HuH-7.5 (cell line): ENCODE measurements around the gene STK11.

Experiments
- DNase-seq: peaks from one replicate; pipeline ENCODE4 v3.0.0; 2011; ENCODE audit warnings: low spot score

The STK11 gene

GRCh38 chr19:1205114-1206099, at the start of gene STK11:
Gene STK11, plus strand, starts transcription at chr19:1205778. Its CDS starts 1,136 bp downstream, at chr19:1206914.
- DNase-seq: peak; percentile 100

GRCh38 chr19:1156305-1156801, 49.2 kb upstream of the STK11 start:
- DNase-seq: no peak

- no peak for DNase-seq
Observed at GRCh38 chr19:1156830-1157615, 48.6 kb upstream of the STK11 start.

- DNase-seq: no peak
Observed at GRCh38 chr19:1157931-1158884, 47.4 kb upstream of the STK11 start.

- no peak for DNase-seq
Observed at GRCh38 chr19:1158885-1159448, 46.6 kb upstream of the STK11 start.

- no peak for DNase-seq
Observed at GRCh38 chr19:1159864-1160595, 45.5 kb upstream of the STK11 start.

GRCh38 chr19:1161716-1162115, 43.9 kb upstream of the STK11 start:
- no peak for DNase-seq

- no peak for DNase-seq
Observed at GRCh38 chr19:1162404-1163282, 42.9 kb upstream of the STK11 start.

- no peak for DNase-seq
Observed at GRCh38 chr19:1163283-1163933, 42.2 kb upstream of the STK11 start.

- DNase-seq: no peak
Observed at GRCh38 chr19:1163934-1164683, 41.5 kb upstream of the STK11 start.

- DNase-seq: no peak
Observed at GRCh38 chr19:1164684-1165531, 40.7 kb upstream of the STK11 start.

- no peak for DNase-seq
Observed at GRCh38 chr19:1166872-1167573, 38.6 kb upstream of the STK11 start.

GRCh38 chr19:1167687-1168571, 37.6 kb upstream of the STK11 start:
- no peak for DNase-seq

GRCh38 chr19:1168572-1169410, 36.8 kb upstream of the STK11 start:
- no peak for DNase-seq

- no peak for DNase-seq
Observed at GRCh38 chr19:1169411-1169791, 36.2 kb upstream of the STK11 start.
